Measurements from ENCODE around the gene ENOX1. TPM values are rescaled to one million over a fixed set of nuclear protein-coding genes. Genes with fewer than 3 reads are reported as not detected.

ENOX1 gene
- total RNA-seq, 1 experiment from 2014 or later, result 0.35 TPM

GRCh38 chr13:43232144-43232872 is 554.5 kb downstream of the ENOX1 start:
- no peak overlapping the region for H3K4me2 ChIP-seq
- POLR2A ChIA-PET (ENCODE audit: unreplicated experiment), result no interaction called here
- H3K9me2 ChIP-seq (ENCODE audit: insufficient read depth), result no peaks in the 10 kb centered on the region
- peaks cover 11% of the 10 kb centered on the region; the same call in 1 of the 2 replicates for H3K4me1 ChIP-seq (replicated peaks; ENCODE audit: insufficient read depth)
- peak in 1 of 2 experiments; percentile 37 for DNase-seq
- H2AFZ ChIP-seq, result no peak overlapping the region
- H3F3A ChIP-seq (ENCODE audit: insufficient read depth, low read depth), result no peaks in the 10 kb centered on the region
- no peaks in the 10 kb centered on the region for H4K20me1 ChIP-seq (ENCODE audit: insufficient read depth)
- H3K27me3 ChIP-seq (ENCODE audit: insufficient read depth, low read depth), result no peaks in the 10 kb centered on the region
- TF ChIP-seq CTCF (conservative IDR thresholded peaks at IDR 0.05) (no peak), EZH2 (IDR thresholded peaks at IDR 0.05; ENCODE audit: low read depth) (no peak)
- no peaks in the 10 kb centered on the region for H3K9me3 ChIP-seq (ENCODE audit: insufficient read depth, low read depth)
- intact Hi-C loops (cut with micrococcal nuclease; ENCODE audit: unreplicated experiment), result no loop called here
- H3K36me3 ChIP-seq (ENCODE audit: low read depth), result no peaks in the 10 kb centered on the region
- H3K79me2 ChIP-seq (ENCODE audit: low read depth), result no peaks in the 10 kb centered on the region
- no TSS peak for BruUV-seq (replicated peaks)
- peak overlapping the region; percentile 9; the same call in 1 of the 2 replicates for H3K27ac ChIP-seq
- H3K4me3 ChIP-seq, result no peak overlapping the region
- CTCF ChIA-PET, result no interaction called here

- POLR2A ChIA-PET (ENCODE audit: unreplicated experiment), result no interaction called here
Observed at GRCh38 chr13:43230989-43231388, 555.8 kb downstream of the ENOX1 start.

GRCh38 chr13:43229506-43229905 is 557.3 kb downstream of the ENOX1 start:
- no peaks in the 10 kb centered on the region for H3K36me3 ChIP-seq (ENCODE audit: low read depth)
- no peaks in the 10 kb centered on the region for H4K20me1 ChIP-seq (ENCODE audit: insufficient read depth)
- H2AFZ ChIP-seq, result no peak overlapping the region
- peaks cover 11% of the 10 kb centered on the region; the same call in 1 of the 2 replicates for H3K4me1 ChIP-seq (replicated peaks; ENCODE audit: insufficient read depth)
- H3K27me3 ChIP-seq (ENCODE audit: insufficient read depth, low read depth), result no peaks in the 10 kb centered on the region
- ChIA-PET POLR2A (ENCODE audit: unreplicated experiment) (no interaction called here), CTCF (no interaction called here)
- H3K4me2 ChIP-seq, result no peak overlapping the region
- no peak for DNase-seq
- no TSS peak for BruUV-seq (replicated peaks)
- TF ChIP-seq EZH2 (IDR thresholded peaks at IDR 0.05; ENCODE audit: low read depth) (no peak), CTCF (conservative IDR thresholded peaks at IDR 0.05) (no peak)
- intact Hi-C loops (cut with micrococcal nuclease; ENCODE audit: unreplicated experiment), result no loop called here
- no peak overlapping the region for H3K4me3 ChIP-seq
- H3K9me2 ChIP-seq (ENCODE audit: insufficient read depth), result no peaks in the 10 kb centered on the region
- H3K27ac ChIP-seq, result no peak overlapping the region
- no peaks in the 10 kb centered on the region for H3K79me2 ChIP-seq (ENCODE audit: low read depth)
- H3F3A ChIP-seq (ENCODE audit: insufficient read depth, low read depth), result no peaks in the 10 kb centered on the region
- no peaks in the 10 kb centered on the region for H3K9me3 ChIP-seq (ENCODE audit: insufficient read depth, low read depth)

More at GRCh38 chr13:43230989-43231388, 555.8 kb downstream of the ENOX1 start:
- Histone ChIP-seq H3F3A (ENCODE audit: insufficient read depth, low read depth) (no peaks in the 10 kb centered on the region), H3K79me2 (ENCODE audit: low read depth) (no peaks in the 10 kb centered on the region), H3K27ac (no peak overlapping the region), H3K4me3 (no peak overlapping the region), H2AFZ (no peak overlapping the region), H3K27me3 (ENCODE audit: insufficient read depth, low read depth) (no peaks in the 10 kb centered on the region), H3K9me2 (ENCODE audit: insufficient read depth) (no peaks in the 10 kb centered on the region), H4K20me1 (ENCODE audit: insufficient read depth) (no peaks in the 10 kb centered on the region), H3K36me3 (ENCODE audit: low read depth) (no peaks in the 10 kb centered on the region), H3K4me1 (replicated peaks; ENCODE audit: insufficient read depth) (peaks cover 11% of the 10 kb centered on the region; the same call in 1 of the 2 replicates), H3K9me3 (ENCODE audit: insufficient read depth, low read depth) (no peaks in the 10 kb centered on the region), H3K4me2 (no peak overlapping the region)
- BruUV-seq (replicated peaks), result no TSS peak
- intact Hi-C loops (cut with micrococcal nuclease; ENCODE audit: unreplicated experiment), result no loop called here
- CTCF ChIA-PET, result no interaction called here
- DNase-seq, result no peak
- no peak for TF ChIP-seq CTCF (conservative IDR thresholded peaks at IDR 0.05)
- no peak for TF ChIP-seq EZH2 (IDR thresholded peaks at IDR 0.05; ENCODE audit: low read depth)
